MM.1S (cell line): ENCODE measurements around the gene LANCL2.

Experiments
- CTCF ChIP-seq: fragments of 300-600 bp; sonication (generic); IDR thresholded peaks from 2 replicates; pipeline ENCODE4 v1.5.1; 2016; ENCODE audit warnings: antibody characterized with exemption, low read length, mixed read lengths
- EZH2 ChIP-seq: fragments of 300-600 bp; sonication (generic); optimal IDR thresholded peaks from 2 replicates; pipeline ENCODE3; 2017; ENCODE audit warnings: low read depth, mild to moderate bottlenecking, antibody characterized with exemption, low read length, mixed read lengths
- EZH2phosphoT487 ChIP-seq: fragments of 300-600 bp; sonication (generic); IDR thresholded peaks from 2 replicates; pipeline ENCODE4 v1.6.1; 2018; ENCODE audit warnings: antibody characterized with exemption, low read length

- TF ChIP-seq CTCF = no peak
- no peak for TF ChIP-seq EZH2phosphoT487
- TF ChIP-seq EZH2 = no peak
Measured at GRCh38 chr7:55469271-55469681, 104.1 kb downstream of the LANCL2 start.
